GM06990 (cell line): ENCODE measurements around the gene CFD.
"Not testable (repeated sequence)": the region's sequence is repeated elsewhere in the genome, so short reads cannot be mapped to it uniquely, and the experiment has no call there.

Source experiments
- DNase-seq: peaks from one replicate; pipeline ENCODE4 v3.0.0-alpha.2; 2011; ENCODE audit not compliant: insufficient read length; ENCODE audit errors: extremely low read depth
- H3K27me3 ChIP-seq: replicated peaks from 2 replicates; pipeline ENCODE4 v1.6.0; 2011; ENCODE audit warnings: low read length; ENCODE audit not compliant: control insufficient read depth, insufficient read depth
- H3K36me3 ChIP-seq: 2 replicates; pipeline ENCODE4 v1.5.1; 2011; ENCODE audit warnings: low read length; ENCODE audit not compliant: control insufficient read depth, insufficient read depth
- H3K4me3 ChIP-seq: replicated peaks from 2 replicates; pipeline ENCODE4 v1.5.1; 2011; ENCODE audit warnings: low read depth, mild to moderate bottlenecking, control low read depth, low read length
- CTCF ChIP-seq: IDR thresholded peaks from 2 replicates; pipeline ENCODE4 v1.5.1; 2011; ENCODE audit warnings: low read length, control low read depth, mild to moderate bottlenecking, inconsistent platforms; ENCODE audit not compliant: insufficient read depth, poor library complexity, severe bottlenecking

Gene CFD

GRCh38 chr19:850221-850978, 9.1 kb upstream of the CFD start:
- DNase-seq, result no peak
- no peak for TF ChIP-seq CTCF
- peaks cover 1% of the 10 kb centered on the region for H3K27me3 ChIP-seq
- no peaks in the 10 kb centered on the region for H3K36me3 ChIP-seq
- no peak overlapping the region for H3K4me3 ChIP-seq

GRCh38 chr19:850979-851335, 8.5 kb upstream of the CFD start:
- Histone ChIP-seq H3K4me3 (no peak overlapping the region), H3K27me3 (peaks cover 1% of the 10 kb centered on the region), H3K36me3 (no peaks in the 10 kb centered on the region)
- TF ChIP-seq CTCF, result no peak
- no peak for DNase-seq

GRCh38 chr19:852136-853013, 7.1 kb upstream of the CFD start, which contains the start of gene ELANE:
TSS of gene ELANE (plus strand) at chr19:852303. CDS start at chr19:852329, 26 bp downstream.
- peaks cover 1% of the 10 kb centered on the region for H3K27me3 ChIP-seq
- no peaks in the 10 kb centered on the region for H3K36me3 ChIP-seq
- no peak for DNase-seq
- TF ChIP-seq CTCF, result no peak
- H3K4me3 ChIP-seq, result no peak within 1 kb of the TSS

- DNase-seq, result no peak
- no peak for TF ChIP-seq CTCF
- H3K36me3 ChIP-seq, result no peaks in the 10 kb centered on the region
- no peak overlapping the region for H3K4me3 ChIP-seq
- peaks cover 1% of the 10 kb centered on the region for H3K27me3 ChIP-seq
Measured at GRCh38 chr19:853014-853585, 6.4 kb upstream of the CFD start.

- not testable (repeated sequence) for DNase-seq, H3K4me3 ChIP-seq, H3K36me3 ChIP-seq, H3K27me3 ChIP-seq
Measured at GRCh38 chr19:853614-854220, 5.7 kb upstream of the CFD start.
